Keratinocyte (primary cell): ENCODE data around the gene OSMR. TPM values are rescaled to one million over a fixed set of nuclear protein-coding genes. Genes with fewer than 3 reads are reported as not detected.

Source experiments
- DNase-seq: peaks from one replicate; pipeline ENCODE4 v3.0.0-alpha.2; 2011; ENCODE audit warnings: low read depth, missing footprints, low spot score
- FAIRE-seq: peaks from 2 replicates; lab custom pipeline; 2011; peaks lifted over from hg19 to GRCh38; lab: Jason Lieb, UNC
- H2AFZ ChIP-seq: 2 replicates; pipeline ENCODE4 v1.6.0; 2012; ENCODE audit warnings: low read length, control low read depth, inconsistent platforms; ENCODE audit not compliant: control insufficient read depth
- H3K27ac ChIP-seq: 2 replicates; pipeline ENCODE4 v1.5.1; 2011; ENCODE audit warnings: low read length; ENCODE audit not compliant: control insufficient read depth, insufficient read depth
- H3K27me3 ChIP-seq: 3 replicates; pipeline ENCODE4 v1.6.0; 2011; ENCODE audit warnings: low read length; ENCODE audit not compliant: control insufficient read depth, insufficient read depth; ENCODE audit errors: extremely low read depth
- H3K36me3 ChIP-seq, 2 experiments: 2 replicates in 1 of 2; 3 replicates in 1 of 2; pipeline ENCODE4 v1.5.1; 2011; ENCODE audit warnings: low read length in 2 of 2, mild to moderate bottlenecking in 1 of 2; ENCODE audit not compliant: control insufficient read depth in 2 of 2, insufficient read depth in 2 of 2; ENCODE audit errors: extremely low read depth in 1 of 2
- H3K4me1 ChIP-seq: 3 replicates; pipeline ENCODE4 v1.5.1; 2011; ENCODE audit warnings: low read length; ENCODE audit not compliant: control insufficient read depth, insufficient read depth; ENCODE audit errors: extremely low read depth
- H3K4me2 ChIP-seq: 3 replicates; pipeline ENCODE4 v1.6.0; 2011; ENCODE audit warnings: low read depth, low read length; ENCODE audit not compliant: control insufficient read depth, insufficient read depth; ENCODE audit errors: extremely low read depth
- H3K4me3 ChIP-seq, 3 experiments: fragments of 200-600 bp in 1 of 3; sonication (generic) in 1 of 3; 2 replicates in 2 of 3; 3 replicates in 1 of 3; pipeline ENCODE4 v1.5.1; 2011 to 2016; ENCODE audit warnings: low read length in 3 of 3, mild to moderate bottlenecking in 3 of 3, control low read depth in 2 of 3, inconsistent platforms in 1 of 3, low read depth in 1 of 3, mixed read lengths in 1 of 3, mixed run types in 1 of 3, moderate library complexity in 1 of 3; ENCODE audit not compliant: control insufficient read depth in 2 of 3, insufficient read depth in 2 of 3; ENCODE audit errors: extremely low read depth in 1 of 3
- H3K79me2 ChIP-seq: 2 replicates; pipeline ENCODE4 v1.6.0; 2012; ENCODE audit warnings: low read length; ENCODE audit not compliant: control insufficient read depth, insufficient read depth
- H3K9ac ChIP-seq: 3 replicates; pipeline ENCODE4 v1.6.0; 2011; ENCODE audit warnings: low read length; ENCODE audit not compliant: control insufficient read depth, insufficient read depth; ENCODE audit errors: extremely low read depth
- H3K9me1 ChIP-seq: 3 replicates; pipeline ENCODE4 v1.6.0; 2011; ENCODE audit warnings: low read length; ENCODE audit not compliant: control insufficient read depth, insufficient read depth; ENCODE audit errors: extremely low read depth
- H3K9me3 ChIP-seq: 2 replicates; pipeline ENCODE4 v1.5.1; 2012; ENCODE audit warnings: low read depth, low read length; ENCODE audit not compliant: control insufficient read depth
- H4K20me1 ChIP-seq: 3 replicates; pipeline ENCODE4 v1.6.0; 2011; ENCODE audit warnings: low read length; ENCODE audit not compliant: control insufficient read depth, insufficient read depth; ENCODE audit errors: extremely low read depth
- CTCF ChIP-seq, 3 experiments: IDR thresholded peaks in 1 of 3; conservative IDR thresholded peaks in 1 of 3; optimal IDR thresholded peaks in 1 of 3; 2 replicates in 2 of 3; 3 replicates in 1 of 3; pipeline versions ENCODE3 to v1.5.1; 2011; ENCODE audit warnings: low read length in 3 of 3, mild to moderate bottlenecking in 3 of 3, moderate library complexity in 2 of 3, control low read depth in 1 of 3, inconsistent platforms in 1 of 3; ENCODE audit not compliant: insufficient read depth in 2 of 3; ENCODE audit errors: extremely low read depth in 1 of 3
- EZH2 ChIP-seq: IDR thresholded peaks from one replicate; pipeline ENCODE4 v1.6.1; 2012; ENCODE audit warnings: inconsistent platforms, mild to moderate bottlenecking, low read length, moderate library complexity
- dilution Hi-C: fragments of 300-500 bp; cut with MboI; formaldehyde crosslinking; loops from one replicate; pipeline ENCODE4 v1.7.0; 2020; ENCODE audit warnings: low sequenced_read_pairs; ENCODE audit not compliant: extremely low pct_ligation_motif_present
- polyA plus RNA-seq, 5 experiments: library from polyadenylated mRNA; depleted of rRNA in 3 of 5; stranded (reverse) in 3 of 5; stranded (forward) in 1 of 5; unstranded in 1 of 5; fragments of >200 nt; gene quantifications; 1 replicate in 1 of 5; 2 replicates in 3 of 5; 3 replicates in 1 of 5; pipeline versions ENCODE4 v1.2.1 to v1.2.3, GENCODE V29; 2011 to 2012; ENCODE audit warnings: missing spikeins in 2 of 5, low read depth in 1 of 5, low replicate concordance in 1 of 5

The OSMR gene
- polyA plus RNA-seq, 1 donor (not counting 4 experiments of a cell fraction or from before 2014, with no cell fraction given), result 43.8 TPM

GRCh38 chr5:38938424-38938823 is 92.6 kb downstream of the OSMR start:
- DNase-seq (no peak), FAIRE-seq (no peak)
- H3K36me3 ChIP-seq, result peaks cover 8 to 13% of the 10 kb centered on the region in 2 experiments
- H4K20me1 ChIP-seq, result no peaks in the 10 kb centered on the region
- no peak overlapping the region for H3K27ac ChIP-seq
- no peak overlapping the region for H3K9ac ChIP-seq
- H3K4me2 ChIP-seq, result no peak overlapping the region
- TF ChIP-seq CTCF (optimal IDR thresholded peaks at IDR 0.05 in 1 of 3, IDR thresholded peaks at IDR 0.05 in 1 of 3, conservative IDR thresholded peaks at IDR 0.05 in 1 of 3; ENCODE audit: extremely low read depth in 1 of 3, insufficient read depth in 2 of 3, low read length in 3 of 3) (no peak), EZH2 (no peak)
- H3K9me3 ChIP-seq, result no peaks in the 10 kb centered on the region
- no peak overlapping the region for H2AFZ ChIP-seq
- H3K9me1 ChIP-seq, result no peaks in the 10 kb centered on the region
- H3K4me1 ChIP-seq, result no peaks in the 10 kb centered on the region
- dilution Hi-C loops, result no loop called here
- no peaks in the 10 kb centered on the region for H3K79me2 ChIP-seq
- no peaks in the 10 kb centered on the region for H3K27me3 ChIP-seq
- H3K4me3 ChIP-seq, result no peak overlapping the region

- no peaks in the 10 kb centered on the region for H3K4me1 ChIP-seq
- TF ChIP-seq EZH2 (no peak), CTCF (optimal IDR thresholded peaks at IDR 0.05 in 1 of 3, IDR thresholded peaks at IDR 0.05 in 1 of 3, conservative IDR thresholded peaks at IDR 0.05 in 1 of 3; ENCODE audit: extremely low read depth in 1 of 3, insufficient read depth in 2 of 3, low read length in 3 of 3) (no peak)
- H3K4me2 ChIP-seq, result no peak overlapping the region
- H3K79me2 ChIP-seq, result no peaks in the 10 kb centered on the region
- dilution Hi-C loops, result no loop called here
- no peaks in the 10 kb centered on the region for H3K9me3 ChIP-seq
- no peaks in the 10 kb centered on the region for H3K27me3 ChIP-seq
- no peak overlapping the region for H3K9ac ChIP-seq
- FAIRE-seq (no peak), DNase-seq (no peak)
- H3K27ac ChIP-seq, result no peak overlapping the region
- no peak overlapping the region for H3K4me3 ChIP-seq
- H3K9me1 ChIP-seq, result no peaks in the 10 kb centered on the region
- no peak overlapping the region for H2AFZ ChIP-seq
- H3K36me3 ChIP-seq, result peaks cover 7 to 14% of the 10 kb centered on the region in 2 experiments
- no peaks in the 10 kb centered on the region for H4K20me1 ChIP-seq
These were observed 93.2 kb downstream of the OSMR start for GRCh38 chr5:38938973-38939372.
